ENCODE results near the gene BAIAP2L1.
A peak's percentile ranks its signal among the peaks of the same experiment; 100 is the strongest.
"Not testable (repeated sequence)": the region's sequence is repeated elsewhere in the genome, so short reads cannot be mapped to it uniquely, and the experiment has no call there.

Gene BAIAP2L1

DNA sequence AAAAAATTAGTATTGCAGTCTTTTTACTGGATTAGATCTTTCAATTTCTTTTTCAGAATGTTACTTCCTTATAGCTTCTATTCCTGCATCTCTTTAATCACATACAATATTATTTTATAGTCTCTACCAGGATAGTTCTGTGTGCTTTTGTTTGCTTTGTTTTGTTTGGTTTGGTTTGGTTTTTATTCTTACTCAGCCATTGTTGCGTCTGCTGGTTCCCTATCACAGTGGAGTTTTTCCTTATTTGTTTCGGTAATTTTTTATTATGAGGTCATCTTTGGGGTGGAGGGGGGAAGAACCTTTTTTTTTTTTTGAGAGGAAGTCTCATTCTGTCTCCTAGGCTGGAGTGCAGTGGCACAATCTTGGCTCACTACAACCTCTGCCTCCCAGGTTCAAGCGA lies 9.0 kb upstream of the BAIAP2L1 start:
- DNase-seq (ENCODE audit: low read depth, low spot score): no peak
- no peaks in the 10 kb centered on the region for H3K4me1 ChIP-seq (ENCODE audit: insufficient read depth, insufficient read length)
- H3K9me3 ChIP-seq (ENCODE audit: insufficient read depth, low read length): no peaks in the 10 kb centered on the region
- no peak overlapping the region for H3K4me3 ChIP-seq (ENCODE audit: insufficient read length, low read depth)
- no peaks in the 10 kb centered on the region for H3K27me3 ChIP-seq (ENCODE audit: insufficient read depth, insufficient read length)
- H3K9ac ChIP-seq (ENCODE audit: insufficient read length, low read depth): no peak overlapping the region
- no peak for TF ChIP-seq YY1 (IDR thresholded peaks at IDR 0.05; ENCODE audit: insufficient read depth, insufficient read length)
- no peaks in the 10 kb centered on the region for H3K36me3 ChIP-seq (ENCODE audit: insufficient read depth, insufficient read length, low read length)

- DNase-seq (ENCODE audit: low read depth, low spot score); H3K27me3 ChIP-seq (ENCODE audit: insufficient read depth, insufficient read length); H3K9ac ChIP-seq (ENCODE audit: insufficient read length, low read depth); H3K9me3 ChIP-seq (ENCODE audit: insufficient read depth, low read length); H3K4me1 ChIP-seq (ENCODE audit: insufficient read depth, insufficient read length); H3K36me3 ChIP-seq (ENCODE audit: insufficient read depth, insufficient read length, low read length); H3K4me3 ChIP-seq (ENCODE audit: insufficient read length, low read depth): not testable (repeated sequence)
These were observed 7.3 kb upstream of the BAIAP2L1 start for GRCh38 chr7:98408146-98408545.

DNA sequence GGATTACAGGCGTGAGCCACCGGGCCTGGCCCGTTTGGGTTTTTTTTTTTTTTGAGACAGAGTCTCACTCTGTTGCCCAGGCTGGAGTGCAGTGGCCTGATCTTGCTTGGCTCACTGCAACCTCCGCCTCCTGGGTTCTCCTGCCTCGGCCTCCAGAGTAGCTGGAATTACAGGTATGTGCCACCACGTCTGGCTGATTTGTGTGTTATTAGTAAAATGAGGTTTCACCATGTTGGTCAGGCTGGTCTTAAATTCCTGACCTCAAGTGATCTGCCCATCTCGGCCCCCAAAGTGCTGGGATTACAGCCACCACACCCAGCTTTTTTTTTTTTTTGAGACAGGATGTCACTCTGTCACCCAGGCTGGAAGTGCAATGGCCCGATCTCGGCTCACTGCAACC lies 5.9 kb upstream of the BAIAP2L1 start:
- H3K4me3 ChIP-seq (ENCODE audit: insufficient read length, low read depth): no peak overlapping the region
- no peak for DNase-seq (ENCODE audit: low read depth, low spot score)
- H3K9me3 ChIP-seq (ENCODE audit: insufficient read depth, low read length): no peaks in the 10 kb centered on the region

DNA sequence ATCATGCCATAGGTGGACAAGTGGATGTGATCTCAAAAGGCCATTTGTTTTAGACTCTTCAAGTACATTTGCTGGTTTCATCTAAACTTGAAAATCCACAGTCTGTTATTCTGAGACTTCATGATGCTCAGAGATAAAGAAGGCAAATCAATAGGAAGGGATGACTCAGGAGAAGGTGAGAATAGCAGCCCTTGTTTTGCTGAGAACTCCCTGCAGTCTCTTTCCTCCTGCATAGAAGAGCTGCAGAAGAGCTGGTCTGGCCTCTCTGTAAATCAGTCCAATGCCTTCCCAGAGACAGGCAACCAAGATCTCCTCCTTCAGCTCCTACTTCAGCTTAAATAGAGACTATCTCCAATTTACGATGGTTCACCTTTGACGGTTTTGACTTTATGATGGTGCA lies 4.0 kb upstream of the BAIAP2L1 start:
- Histone ChIP-seq H3K36me3 (ENCODE audit: insufficient read depth, insufficient read length, low read length) (no peaks in the 10 kb centered on the region), H3K9me3 (ENCODE audit: insufficient read depth, low read length) (peaks cover 3% of the 10 kb centered on the region; the same call in 1 of the 2 replicates), H3K27me3 (ENCODE audit: insufficient read depth, insufficient read length) (no peaks in the 10 kb centered on the region), H3K4me1 (ENCODE audit: insufficient read depth, insufficient read length) (no peaks in the 10 kb centered on the region), H3K9ac (ENCODE audit: insufficient read length, low read depth) (no peak overlapping the region), H3K4me3 (ENCODE audit: insufficient read length, low read depth) (no peak overlapping the region)
- DNase-seq (ENCODE audit: low read depth, low spot score): no peak
- no peak for TF ChIP-seq SUZ12 (IDR thresholded peaks at IDR 0.05; ENCODE audit: extremely low read depth, insufficient read depth, insufficient read length)
- TF ChIP-seq ZNF274 (IDR thresholded peaks at IDR 0.05; ENCODE audit: low read depth, low read length): no peak
- TF ChIP-seq YY1 (IDR thresholded peaks at IDR 0.05; ENCODE audit: insufficient read depth, insufficient read length): no peak

More for the DNA sequence above, 5.9 kb upstream of the BAIAP2L1 start:
- no peaks in the 10 kb centered on the region for H3K4me1 ChIP-seq (ENCODE audit: insufficient read depth, insufficient read length)
- no peak overlapping the region for H3K9ac ChIP-seq (ENCODE audit: insufficient read length, low read depth)
- H3K36me3 ChIP-seq (ENCODE audit: insufficient read depth, insufficient read length, low read length): no peaks in the 10 kb centered on the region
- H3K27me3 ChIP-seq (ENCODE audit: insufficient read depth, insufficient read length): no peaks in the 10 kb centered on the region
- TF ChIP-seq SUZ12 (IDR thresholded peaks at IDR 0.05; ENCODE audit: extremely low read depth, insufficient read depth, insufficient read length) (no peak), ZNF274 (IDR thresholded peaks at IDR 0.05; ENCODE audit: low read depth, low read length) (no peak), YY1 (IDR thresholded peaks at IDR 0.05; ENCODE audit: insufficient read depth, insufficient read length) (no peak)

- Histone ChIP-seq H3K36me3 (ENCODE audit: insufficient read depth, insufficient read length, low read length) (peaks cover 7% of the 10 kb centered on the region), H3K9me3 (ENCODE audit: insufficient read depth, low read length) (peaks cover 16% of the 10 kb centered on the region; the same call in 1 of the 2 replicates), H3K27me3 (ENCODE audit: insufficient read depth, insufficient read length) (no peaks in the 10 kb centered on the region), H3K4me3 (ENCODE audit: insufficient read length, low read depth) (peak overlapping the region; percentile 77), H3K9ac (ENCODE audit: insufficient read length, low read depth) (no peak overlapping the region), H3K4me1 (ENCODE audit: insufficient read depth, insufficient read length) (no peaks in the 10 kb centered on the region)
- DNase-seq (ENCODE audit: low read depth, low spot score): no peak
- TF ChIP-seq SUZ12 (IDR thresholded peaks at IDR 0.05; ENCODE audit: extremely low read depth, insufficient read depth, insufficient read length) (no peak), ZNF274 (IDR thresholded peaks at IDR 0.05; ENCODE audit: low read depth, low read length) (no peak)
These were observed 874 bp downstream of the BAIAP2L1 start for GRCh38 chr7:98399890-98400541.

- Histone ChIP-seq H3K36me3 (ENCODE audit: insufficient read depth, insufficient read length, low read length) (peaks cover 7% of the 10 kb centered on the region), H3K9ac (ENCODE audit: insufficient read length, low read depth) (no peak overlapping the region), H3K4me3 (ENCODE audit: insufficient read length, low read depth) (no peak overlapping the region)
These were observed 1.4 kb downstream of the BAIAP2L1 start for GRCh38 chr7:98399462-98399861.

DNA sequence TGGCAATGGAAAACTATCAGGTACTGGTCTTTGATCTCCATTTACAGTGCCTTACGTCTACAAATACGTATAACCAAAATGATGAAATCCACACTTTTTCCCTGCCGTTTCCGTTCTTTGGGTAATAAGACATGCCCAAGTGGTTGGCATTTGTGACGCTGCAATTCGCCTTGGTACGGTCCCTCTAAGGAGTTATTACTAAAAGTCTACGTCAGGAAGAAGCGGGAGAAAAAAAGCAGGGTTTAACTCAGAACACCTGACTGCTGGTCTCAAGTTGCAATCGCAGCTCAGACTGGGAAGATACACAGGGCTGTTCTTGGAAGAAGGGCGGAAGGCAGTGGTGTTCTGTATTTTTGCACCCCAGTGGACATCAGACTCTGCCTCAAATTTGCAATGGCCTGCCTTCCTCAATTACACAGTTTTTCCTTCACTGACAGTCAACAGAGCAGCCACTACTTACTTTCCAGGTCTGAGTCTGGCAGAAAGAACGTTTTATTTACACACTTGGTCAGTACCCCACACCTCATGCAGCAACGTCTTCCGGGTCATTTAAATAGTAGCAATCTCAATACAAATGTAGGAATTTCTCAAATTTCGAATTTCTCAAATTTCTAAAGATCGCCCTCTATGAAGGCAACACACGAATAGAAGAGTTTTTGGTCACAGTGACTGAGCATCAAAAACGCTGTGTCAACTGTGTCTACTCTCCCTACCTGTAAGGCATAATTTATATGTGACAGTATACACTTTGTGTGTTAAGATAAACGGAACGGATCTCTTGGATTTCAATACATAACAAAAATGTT lies 2.1 kb downstream of the BAIAP2L1 start:
- TF ChIP-seq YY1 (IDR thresholded peaks at IDR 0.05; ENCODE audit: insufficient read depth, insufficient read length) (no peak), SUZ12 (IDR thresholded peaks at IDR 0.05; ENCODE audit: extremely low read depth, insufficient read depth, insufficient read length) (no peak), ZNF274 (IDR thresholded peaks at IDR 0.05; ENCODE audit: low read depth, low read length) (no peak)
- no peaks in the 10 kb centered on the region for H3K4me1 ChIP-seq (ENCODE audit: insufficient read depth, insufficient read length)
- peaks cover 7% of the 10 kb centered on the region for H3K36me3 ChIP-seq (ENCODE audit: insufficient read depth, insufficient read length, low read length)
- no peak for DNase-seq (ENCODE audit: low read depth, low spot score)
- peaks cover 16% of the 10 kb centered on the region; the same call in 1 of the 2 replicates for H3K9me3 ChIP-seq (ENCODE audit: insufficient read depth, low read length)
- no peak overlapping the region for H3K4me3 ChIP-seq (ENCODE audit: insufficient read length, low read depth)
- H3K27me3 ChIP-seq (ENCODE audit: insufficient read depth, insufficient read length): no peaks in the 10 kb centered on the region
- H3K9ac ChIP-seq (ENCODE audit: insufficient read length, low read depth): no peak overlapping the region

More at GRCh38 chr7:98399462-98399861, 1.4 kb downstream of the BAIAP2L1 start:
- Histone ChIP-seq H3K27me3 (ENCODE audit: insufficient read depth, insufficient read length) (no peaks in the 10 kb centered on the region), H3K4me1 (ENCODE audit: insufficient read depth, insufficient read length) (no peaks in the 10 kb centered on the region), H3K9me3 (ENCODE audit: insufficient read depth, low read length) (peaks cover 16% of the 10 kb centered on the region; the same call in 1 of the 2 replicates)
- TF ChIP-seq SUZ12 (IDR thresholded peaks at IDR 0.05; ENCODE audit: extremely low read depth, insufficient read depth, insufficient read length): no peak
- no peak for TF ChIP-seq ZNF274 (IDR thresholded peaks at IDR 0.05; ENCODE audit: low read depth, low read length)
- no peak for TF ChIP-seq YY1 (IDR thresholded peaks at IDR 0.05; ENCODE audit: insufficient read depth, insufficient read length)
- DNase-seq (ENCODE audit: low read depth, low spot score): no peak
